ENCODE measurements around the gene DDN.

GRCh38 chr12:49023812-49024211 is 24.6 kb upstream of the DDN start:
- TF ChIP-seq POLR2A (IDR thresholded peaks at IDR 0.05): no peak
- TF ChIP-seq CTCF (IDR thresholded peaks at IDR 0.05 in 4 of 5, conservative IDR thresholded peaks at IDR 0.05 in 1 of 5): no peak

Measured in gastrocnemius medialis (tissue), 4 donors.